ENCODE measurements around the gene SKI.

The SKI gene

GRCh38 chr1:2180297-2181245 lies 47.5 kb upstream of the SKI start:
- no peak overlapping the region for H3K9ac ChIP-seq (ENCODE audit: low read length)
- no peaks in the 10 kb centered on the region for H3K4me1 ChIP-seq (ENCODE audit: low read length)
- no peak overlapping the region for H2AFZ ChIP-seq (ENCODE audit: low read depth, low read length)
- no peaks in the 10 kb centered on the region for H3K36me3 ChIP-seq (replicated peaks; ENCODE audit: low read depth, low read length)
- no peak overlapping the region for H3K4me2 ChIP-seq (ENCODE audit: low read length)
- H3K79me2 ChIP-seq (ENCODE audit: low read length): no peaks in the 10 kb centered on the region
- no peak overlapping the region for H3K27ac ChIP-seq (ENCODE audit: low read length)
- H3K27me3 ChIP-seq (ENCODE audit: low read depth, low read length): no peaks in the 10 kb centered on the region
- TF ChIP-seq, protein P1, sequence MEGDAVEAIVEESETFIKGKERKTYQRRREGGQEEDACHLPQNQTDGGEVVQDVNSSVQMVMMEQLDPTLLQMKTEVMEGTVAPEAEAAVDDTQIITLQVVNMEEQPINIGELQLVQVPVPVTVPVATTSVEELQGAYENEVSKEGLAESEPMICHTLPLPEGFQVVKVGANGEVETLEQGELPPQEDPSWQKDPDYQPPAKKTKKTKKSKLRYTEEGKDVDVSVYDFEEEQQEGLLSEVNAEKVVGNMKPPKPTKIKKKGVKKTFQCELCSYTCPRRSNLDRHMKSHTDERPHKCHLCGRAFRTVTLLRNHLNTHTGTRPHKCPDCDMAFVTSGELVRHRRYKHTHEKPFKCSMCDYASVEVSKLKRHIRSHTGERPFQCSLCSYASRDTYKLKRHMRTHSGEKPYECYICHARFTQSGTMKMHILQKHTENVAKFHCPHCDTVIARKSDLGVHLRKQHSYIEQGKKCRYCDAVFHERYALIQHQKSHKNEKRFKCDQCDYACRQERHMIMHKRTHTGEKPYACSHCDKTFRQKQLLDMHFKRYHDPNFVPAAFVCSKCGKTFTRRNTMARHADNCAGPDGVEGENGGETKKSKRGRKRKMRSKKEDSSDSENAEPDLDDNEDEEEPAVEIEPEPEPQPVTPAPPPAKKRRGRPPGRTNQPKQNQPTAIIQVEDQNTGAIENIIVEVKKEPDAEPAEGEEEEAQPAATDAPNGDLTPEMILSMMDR (IDR thresholded peaks at IDR 0.05; ENCODE audit: low read depth, low read length): no peak
- TF ChIP-seq EZH2phosphoT487 (IDR thresholded peaks at IDR 0.05; ENCODE audit: low read depth): no peak
- H3K4me3 ChIP-seq (ENCODE audit: low read length): no peak overlapping the region
- H3K9me3 ChIP-seq (ENCODE audit: insufficient read depth, low read length): no peaks in the 10 kb centered on the region
- no peaks in the 10 kb centered on the region for H4K20me1 ChIP-seq (ENCODE audit: insufficient read depth, low read length)

- H3K4me2 ChIP-seq (ENCODE audit: low read length): no peak overlapping the region
- TF ChIP-seq, protein P1 (IDR thresholded peaks at IDR 0.05; ENCODE audit: low read depth, low read length): no peak
- TF ChIP-seq EZH2phosphoT487 (IDR thresholded peaks at IDR 0.05; ENCODE audit: low read depth): no peak
- no peaks in the 10 kb centered on the region for H3K79me2 ChIP-seq (ENCODE audit: low read length)
- H3K27ac ChIP-seq (ENCODE audit: low read length): no peak overlapping the region
- H3K27me3 ChIP-seq (ENCODE audit: low read depth, low read length): no peaks in the 10 kb centered on the region
- H2AFZ ChIP-seq (ENCODE audit: low read depth, low read length): no peak overlapping the region
- H3K4me1 ChIP-seq (ENCODE audit: low read length): no peaks in the 10 kb centered on the region
- H3K9me3 ChIP-seq (ENCODE audit: insufficient read depth, low read length): no peaks in the 10 kb centered on the region
- no peaks in the 10 kb centered on the region for H3K36me3 ChIP-seq (replicated peaks; ENCODE audit: low read depth, low read length)
- H3K9ac ChIP-seq (ENCODE audit: low read length): no peak overlapping the region
- no peak overlapping the region for H3K4me3 ChIP-seq (ENCODE audit: low read length)
- no peaks in the 10 kb centered on the region for H4K20me1 ChIP-seq (ENCODE audit: insufficient read depth, low read length)
Measured at GRCh38 chr1:2181271-2181670, 46.8 kb upstream of the SKI start.

GRCh38 chr1:2181752-2182151 lies 46.4 kb upstream of the SKI start:
- TF ChIP-seq, protein P1 (IDR thresholded peaks at IDR 0.05; ENCODE audit: low read depth, low read length): no peak
- TF ChIP-seq EZH2phosphoT487 (IDR thresholded peaks at IDR 0.05; ENCODE audit: low read depth): no peak
- Histone ChIP-seq H3K27ac (ENCODE audit: low read length) (no peak overlapping the region), H3K4me2 (ENCODE audit: low read length) (no peak overlapping the region), H2AFZ (ENCODE audit: low read depth, low read length) (no peak overlapping the region), H3K27me3 (ENCODE audit: low read depth, low read length) (no peaks in the 10 kb centered on the region), H3K9me3 (ENCODE audit: insufficient read depth, low read length) (no peaks in the 10 kb centered on the region), H3K4me1 (ENCODE audit: low read length) (no peaks in the 10 kb centered on the region), H3K36me3 (replicated peaks; ENCODE audit: low read depth, low read length) (no peaks in the 10 kb centered on the region), H3K4me3 (ENCODE audit: low read length) (no peak overlapping the region), H3K79me2 (ENCODE audit: low read length) (no peaks in the 10 kb centered on the region), H4K20me1 (ENCODE audit: insufficient read depth, low read length) (no peaks in the 10 kb centered on the region), H3K9ac (ENCODE audit: low read length) (no peak overlapping the region)

GRCh38 chr1:2182376-2182775 lies 45.7 kb upstream of the SKI start:
- no peak for TF ChIP-seq EZH2phosphoT487 (IDR thresholded peaks at IDR 0.05; ENCODE audit: low read depth)
- TF ChIP-seq, protein P1 (IDR thresholded peaks at IDR 0.05; ENCODE audit: low read depth, low read length): no peak
- no peak overlapping the region for H3K27ac ChIP-seq (ENCODE audit: low read length)
- H3K27me3 ChIP-seq (ENCODE audit: low read depth, low read length): no peaks in the 10 kb centered on the region

More at GRCh38 chr1:2182376-2182775, 45.7 kb upstream of the SKI start:
- Histone ChIP-seq H2AFZ (ENCODE audit: low read depth, low read length) (no peak overlapping the region), H3K4me3 (ENCODE audit: low read length) (no peak overlapping the region), H3K4me2 (ENCODE audit: low read length) (no peak overlapping the region), H3K79me2 (ENCODE audit: low read length) (no peaks in the 10 kb centered on the region), H3K9me3 (ENCODE audit: insufficient read depth, low read length) (no peaks in the 10 kb centered on the region), H3K4me1 (ENCODE audit: low read length) (no peaks in the 10 kb centered on the region), H4K20me1 (ENCODE audit: insufficient read depth, low read length) (no peaks in the 10 kb centered on the region), H3K9ac (ENCODE audit: low read length) (no peak overlapping the region), H3K36me3 (replicated peaks; ENCODE audit: low read depth, low read length) (no peaks in the 10 kb centered on the region)

Data from OCI-LY3 (cell line).